Activated naive CD4-positive, alpha-beta T cell treated with anti-CD3 and anti-CD28 coated beads, Interleukin-2, amount 10 ng/mL, durations not matched to agents 7 days and 5 days (primary cell): ENCODE results near the gene SLC38A8.

Experiments
- CTCF ChIA-PET: fragments of 350-600 bp; sonication (Branson Sonifier 250); formaldehyde crosslinking; loops from one replicate; lab custom pipeline; 2021; ENCODE audit warnings: antibody characterized with exemption; lab: Charles Lee
- DNase-seq: peaks from one replicate; pipeline ENCODE4 v3.0.0-alpha.2; 2020
- H3K27ac Mint-ChIP-seq: one replicate; pipeline ENCODE4 v1.8.0; 2021; ENCODE audit warnings: mild to moderate bottlenecking, moderate library complexity, mixed read lengths
- H3K27me3 Mint-ChIP-seq: one replicate; pipeline ENCODE4 v1.8.0; 2021; ENCODE audit warnings: mild to moderate bottlenecking, mixed read lengths
- H3K36me3 Mint-ChIP-seq: one replicate; pipeline ENCODE4 v1.8.0; 2021; ENCODE audit warnings: mixed read lengths
- H3K4me1 Mint-ChIP-seq: one replicate; pipeline ENCODE4 v1.8.0; 2021; ENCODE audit warnings: mixed read lengths
- H3K4me3 Mint-ChIP-seq: one replicate; pipeline ENCODE4 v1.8.0; 2021; ENCODE audit warnings: mild to moderate bottlenecking, moderate library complexity, mixed read lengths
- H3K9me3 Mint-ChIP-seq: one replicate; pipeline ENCODE4 v1.8.0; 2021; ENCODE audit warnings: mixed read lengths

Gene SLC38A8

DNA sequence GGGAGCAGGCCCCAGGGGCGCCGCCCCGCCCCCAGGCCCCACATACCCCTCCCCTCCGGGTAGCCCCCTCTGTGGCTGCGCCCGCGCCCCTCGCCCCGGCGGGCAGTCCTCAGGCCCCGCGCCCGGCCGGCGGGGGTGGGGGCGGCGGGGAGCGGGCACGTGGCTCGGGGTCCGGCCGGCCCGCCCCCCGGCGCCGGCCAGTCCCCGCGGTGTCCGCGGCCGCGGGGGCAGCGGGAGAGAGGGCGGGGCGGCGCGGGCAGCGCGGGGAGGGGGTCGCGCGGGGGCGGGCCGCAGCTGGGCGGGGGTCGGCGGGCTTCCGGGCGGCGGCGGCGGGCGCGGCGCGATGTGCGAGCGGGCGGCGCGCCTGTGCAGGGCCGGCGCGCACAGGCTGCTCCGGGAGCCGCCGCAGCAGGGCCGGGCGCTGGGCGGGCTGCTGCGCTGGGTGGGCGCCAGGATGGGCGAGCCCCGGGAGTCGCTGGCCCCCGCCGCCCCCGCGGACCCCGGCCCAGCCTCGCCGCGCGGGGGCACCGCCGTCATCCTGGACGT is 74.2 kb downstream of the SLC38A8 start:
- Mint-ChIP-seq H3K4me3 (no peak overlapping the region), H3K4me1 (peaks cover 2% of the 10 kb centered on the region), H3K36me3 (no peaks in the 10 kb centered on the region), H3K27ac (no peak overlapping the region), H3K9me3 (no peaks in the 10 kb centered on the region), H3K27me3 (peaks cover 57% of the 10 kb centered on the region)
- no peak for DNase-seq
- CTCF ChIA-PET, result no interaction called here

DNA sequence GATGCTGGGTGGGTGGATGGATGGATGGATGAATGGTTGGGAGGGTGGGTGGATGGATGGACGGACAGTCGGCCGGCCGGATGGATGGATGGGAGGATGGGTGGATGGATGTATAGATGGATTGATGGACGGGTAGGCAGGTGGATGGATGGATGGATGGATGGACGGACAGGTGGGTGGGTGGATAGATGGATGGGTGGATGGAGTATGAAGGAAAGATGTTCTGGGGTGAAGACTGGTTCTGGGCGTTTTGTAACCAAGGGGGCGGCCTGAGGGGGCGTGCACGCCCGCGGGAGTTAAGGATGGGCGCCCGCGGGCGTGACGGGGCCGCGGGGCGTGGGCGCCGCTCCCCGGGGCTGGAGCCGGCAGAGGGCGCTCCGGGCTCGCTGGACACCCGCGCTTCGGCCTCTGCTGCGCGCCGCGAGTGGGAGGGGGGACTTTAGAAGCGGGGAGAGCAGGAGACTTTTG is 74.7 kb downstream of the SLC38A8 start, which contains the start of gene NECAB2:
Gene NECAB2 (plus strand): TSS at position 407 of the 468 bp plus-strand sequence. CDS start 405 bp downstream, outside the sequence.
- peaks cover 2% of the 10 kb centered on the region for H3K4me1 Mint-ChIP-seq
- H3K9me3 Mint-ChIP-seq, result no peaks in the 10 kb centered on the region
- H3K36me3 Mint-ChIP-seq, result no peaks in the 10 kb centered on the region
- peak; percentile 42 for DNase-seq
- CTCF ChIA-PET, result no interaction called here
- peaks cover 57% of the 10 kb centered on the region for H3K27me3 Mint-ChIP-seq
- no peak within 1 kb of the TSS for H3K27ac Mint-ChIP-seq
- no peak within 1 kb of the TSS for H3K4me3 Mint-ChIP-seq

DNA sequence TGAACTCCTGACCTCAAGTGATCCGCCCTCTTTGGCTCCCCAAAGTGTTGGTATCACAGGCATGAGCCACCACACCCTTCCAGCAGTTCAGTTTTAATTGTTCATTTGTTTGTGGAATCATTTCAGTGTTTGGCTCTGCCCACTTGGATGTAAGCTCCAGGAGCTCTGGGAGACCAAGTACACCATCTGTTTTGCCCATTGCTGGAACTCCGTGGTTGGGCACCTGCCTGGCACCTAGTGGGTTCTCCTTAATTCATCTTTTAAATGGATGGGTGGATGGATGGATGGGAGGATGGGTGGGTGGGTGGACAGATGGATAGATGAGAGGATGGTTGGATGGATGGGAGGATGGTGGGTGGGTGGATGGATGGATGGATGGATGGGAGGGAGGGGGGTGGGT is 75.5 kb downstream of the SLC38A8 start:
- Mint-ChIP-seq H3K36me3 (no peaks in the 10 kb centered on the region), H3K27ac (no peak overlapping the region), H3K4me3 (no peak overlapping the region), H3K9me3 (no peaks in the 10 kb centered on the region), H3K27me3 (peaks cover 53% of the 10 kb centered on the region), H3K4me1 (peaks cover 2% of the 10 kb centered on the region)
- CTCF ChIA-PET, result interaction anchor here (1.2 kb wide), 1 partner anchor 14 kb away, joined by 4 read pairs; the partner anchor contains the start of gene OSGIN1
- no peak for DNase-seq

DNA sequence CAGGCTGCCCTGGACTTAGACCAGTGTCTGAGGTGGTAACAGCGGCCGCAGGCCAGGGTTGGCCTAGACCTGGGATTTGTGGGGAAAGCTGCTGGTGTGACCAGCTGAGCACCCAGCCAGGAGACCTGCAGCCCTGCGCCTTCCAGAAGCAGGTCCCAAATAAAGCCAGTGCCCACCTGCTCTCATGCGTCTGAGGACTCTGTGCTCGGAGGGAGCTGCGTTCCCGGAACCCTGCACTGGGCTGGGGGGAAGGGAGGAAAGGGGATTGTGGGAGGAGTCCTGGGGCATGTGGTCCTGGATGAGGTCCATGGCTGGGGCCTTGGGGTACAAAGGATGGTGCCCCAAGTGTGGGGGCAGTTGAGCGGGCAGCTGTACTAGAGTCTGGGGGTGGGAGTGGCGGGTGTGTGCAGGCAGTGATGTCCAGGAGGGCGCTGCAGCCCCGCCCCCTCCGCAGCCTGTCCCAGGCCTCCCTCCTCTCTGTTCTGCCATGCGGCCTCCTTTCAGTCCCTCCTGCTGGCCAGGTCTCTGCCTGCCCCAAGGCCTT is 76.4 kb downstream of the SLC38A8 start:
- no peak overlapping the region for H3K27ac Mint-ChIP-seq
- peaks cover 46% of the 10 kb centered on the region for H3K27me3 Mint-ChIP-seq
- no peaks in the 10 kb centered on the region for H3K36me3 Mint-ChIP-seq
- no peak overlapping the region for H3K4me3 Mint-ChIP-seq
- CTCF ChIA-PET, result interaction anchor here (1.2 kb wide), 1 partner anchor 13 kb away, joined by 4 read pairs; the partner anchor contains the start of gene OSGIN1
- H3K4me1 Mint-ChIP-seq, result peaks cover 2% of the 10 kb centered on the region
- DNase-seq, result no peak
- no peaks in the 10 kb centered on the region for H3K9me3 Mint-ChIP-seq

DNA sequence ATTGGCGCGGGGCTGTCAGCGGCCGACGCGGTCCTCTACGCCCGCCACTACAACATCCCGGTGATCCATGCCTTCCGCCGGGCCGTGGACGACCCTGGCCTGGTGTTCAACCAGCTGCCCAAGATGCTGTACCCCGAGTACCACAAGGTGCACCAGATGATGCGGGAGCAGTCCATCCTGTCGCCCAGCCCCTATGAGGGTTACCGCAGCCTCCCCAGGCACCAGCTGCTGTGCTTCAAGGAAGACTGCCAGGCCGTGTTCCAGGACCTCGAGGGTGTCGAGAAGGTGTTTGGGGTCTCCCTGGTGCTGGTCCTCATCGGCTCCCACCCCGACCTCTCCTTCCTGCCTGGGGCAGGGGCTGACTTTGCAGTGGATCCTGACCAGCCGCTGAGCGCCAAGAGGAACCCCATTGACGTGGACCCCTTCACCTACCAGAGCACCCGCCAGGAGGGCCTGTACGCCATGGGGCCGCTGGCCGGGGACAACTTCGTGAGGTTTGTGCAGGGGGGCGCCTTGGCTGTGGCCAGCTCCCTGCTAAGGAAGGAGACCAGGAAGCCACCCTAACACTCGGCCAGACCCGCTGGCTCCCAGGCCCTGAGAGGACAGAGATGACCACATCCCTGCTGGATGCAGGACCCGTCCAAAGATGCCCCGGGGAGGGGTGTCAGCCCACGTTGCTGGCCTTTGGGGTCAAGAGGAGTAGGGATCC is 77.0 kb downstream of the SLC38A8 start:
- CTCF ChIA-PET, result interaction anchor here (0.6 kb wide), 1 partner anchor 346 kb away, joined by 3 read pairs; no protein-coding TSS in a partner anchor
- DNase-seq, result no peak
- Mint-ChIP-seq H3K9me3 (no peaks in the 10 kb centered on the region), H3K27ac (no peak overlapping the region), H3K4me3 (no peak overlapping the region), H3K27me3 (peaks cover 41% of the 10 kb centered on the region), H3K4me1 (peaks cover 2% of the 10 kb centered on the region), H3K36me3 (no peaks in the 10 kb centered on the region)

DNA sequence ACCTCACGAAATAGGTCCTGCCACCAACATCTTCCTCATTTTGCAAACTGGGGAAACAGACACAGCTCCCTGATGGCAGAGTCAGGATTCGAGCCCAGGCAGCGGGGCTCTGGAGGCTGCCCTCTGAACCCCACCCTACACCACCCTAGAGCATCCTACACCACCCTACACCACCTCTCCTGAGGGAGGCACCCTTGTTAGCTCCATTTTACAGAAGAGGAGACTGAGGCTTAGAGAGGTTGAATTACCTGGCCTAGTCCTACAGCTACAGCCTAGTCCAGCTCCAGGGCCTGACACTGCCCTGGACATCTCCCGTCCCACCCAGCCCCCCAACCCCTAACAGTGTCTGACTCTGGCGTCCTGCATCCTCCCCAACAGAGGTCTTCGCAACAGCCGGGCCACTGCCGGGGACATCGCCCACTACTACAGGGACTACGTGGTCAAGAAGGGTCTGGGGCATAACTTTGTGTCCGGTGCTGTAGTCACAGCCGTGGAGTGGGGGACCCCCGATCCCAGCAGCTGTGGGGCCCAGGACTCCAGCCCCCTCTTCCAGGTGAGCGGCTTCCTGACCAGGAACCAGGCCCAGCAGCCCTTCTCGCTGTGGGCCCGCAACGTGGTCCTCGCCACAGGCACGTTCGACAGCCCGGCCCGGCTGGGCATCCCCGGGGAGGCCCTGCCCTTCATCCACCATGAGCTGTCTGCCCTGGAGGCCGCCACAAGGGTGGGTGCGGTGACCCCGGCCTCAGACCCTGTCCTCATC is 77.7 kb downstream of the SLC38A8 start:
- no peak for DNase-seq
- CTCF ChIA-PET, result interaction anchor here (0.6 to 0.9 kb wide), 3 partner anchors 38 to 347 kb away, joined by 3 read pairs; no protein-coding TSS in a partner anchor
- Mint-ChIP-seq H3K4me3 (no peak overlapping the region), H3K9me3 (no peaks in the 10 kb centered on the region), H3K36me3 (no peaks in the 10 kb centered on the region), H3K27me3 (peaks cover 34% of the 10 kb centered on the region), H3K4me1 (peaks cover 2% of the 10 kb centered on the region), H3K27ac (no peak overlapping the region)

DNA sequence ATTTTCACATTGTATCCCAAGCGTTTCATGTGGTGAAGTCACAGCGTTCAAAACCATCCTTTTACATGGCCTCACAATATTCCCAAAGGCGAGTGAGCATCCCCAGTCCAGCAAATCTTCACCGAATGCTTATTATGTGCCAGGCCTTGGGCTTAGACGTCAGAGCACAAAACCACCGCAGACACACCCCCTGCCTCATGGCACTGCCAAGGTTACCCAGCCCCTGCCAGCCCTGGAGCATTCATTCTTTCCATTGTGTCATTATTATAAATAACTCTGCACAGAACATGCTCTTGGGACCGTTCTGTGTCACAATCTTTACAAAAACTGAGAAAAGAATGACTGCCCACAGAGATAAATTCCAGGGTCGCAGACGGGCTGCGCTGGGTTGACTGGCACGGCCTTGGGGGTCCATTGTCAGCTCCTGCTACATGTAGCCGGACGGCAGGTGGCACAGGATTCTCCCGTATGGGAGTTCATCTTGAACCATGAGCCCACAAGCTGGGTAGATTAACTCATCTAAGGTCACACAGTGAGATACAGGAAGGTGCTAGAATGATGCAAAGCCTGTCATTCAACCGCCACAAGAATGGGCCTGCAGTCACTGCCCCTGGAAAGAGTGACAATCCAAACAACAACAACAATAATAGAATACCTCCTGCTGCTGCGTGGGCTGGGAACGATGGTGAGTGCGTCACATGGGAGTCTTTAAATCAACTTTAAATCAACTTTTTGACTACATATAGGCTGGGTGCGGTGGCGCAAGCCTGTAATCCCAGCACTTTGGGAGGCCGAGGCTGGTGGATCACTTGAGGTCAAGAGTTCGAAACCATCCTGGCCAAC is 79.1 kb downstream of the SLC38A8 start:
- no peak overlapping the region for H3K27ac Mint-ChIP-seq
- CTCF ChIA-PET, result no interaction called here
- H3K27me3 Mint-ChIP-seq, result peaks cover 22% of the 10 kb centered on the region
- no peak overlapping the region for H3K4me3 Mint-ChIP-seq
- H3K9me3 Mint-ChIP-seq, result no peaks in the 10 kb centered on the region
- peaks cover 2% of the 10 kb centered on the region for H3K4me1 Mint-ChIP-seq
- DNase-seq, result no peak
- H3K36me3 Mint-ChIP-seq, result no peaks in the 10 kb centered on the region

DNA sequence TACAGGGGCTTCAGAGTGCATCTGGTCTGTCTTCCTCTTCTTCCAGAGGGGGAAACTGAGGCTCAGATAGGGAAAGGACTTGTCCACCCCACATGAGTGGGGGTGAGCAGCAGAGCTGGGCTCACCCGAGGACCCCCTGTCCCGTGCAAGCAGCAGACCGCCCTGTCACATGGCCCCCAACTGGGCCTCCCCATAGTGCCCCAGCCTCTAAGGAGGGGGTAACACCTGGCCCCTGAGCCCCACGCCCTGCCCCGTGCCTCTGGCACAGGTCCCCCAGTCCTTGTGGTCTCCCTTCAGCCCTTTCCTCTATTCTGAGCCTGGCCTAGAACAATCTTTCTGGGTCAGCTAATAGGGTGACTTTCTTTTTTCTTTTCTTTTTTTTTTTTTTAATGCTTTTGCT is 81.0 kb downstream of the SLC38A8 start:
- CTCF ChIA-PET, result interaction anchor here (0.8 to 1.4 kb wide), 3 partner anchors 8 to 123 kb away, joined by 3 to 5 read pairs (median 3); partner anchors contain the start of gene OSGIN1
- no peak overlapping the region for H3K27ac Mint-ChIP-seq
- no peaks in the 10 kb centered on the region for H3K4me1 Mint-ChIP-seq
- no peaks in the 10 kb centered on the region for H3K36me3 Mint-ChIP-seq
- no peak overlapping the region for H3K4me3 Mint-ChIP-seq
- H3K9me3 Mint-ChIP-seq, result no peaks in the 10 kb centered on the region
- DNase-seq, result no peak
- H3K27me3 Mint-ChIP-seq, result peaks cover 14% of the 10 kb centered on the region

DNA sequence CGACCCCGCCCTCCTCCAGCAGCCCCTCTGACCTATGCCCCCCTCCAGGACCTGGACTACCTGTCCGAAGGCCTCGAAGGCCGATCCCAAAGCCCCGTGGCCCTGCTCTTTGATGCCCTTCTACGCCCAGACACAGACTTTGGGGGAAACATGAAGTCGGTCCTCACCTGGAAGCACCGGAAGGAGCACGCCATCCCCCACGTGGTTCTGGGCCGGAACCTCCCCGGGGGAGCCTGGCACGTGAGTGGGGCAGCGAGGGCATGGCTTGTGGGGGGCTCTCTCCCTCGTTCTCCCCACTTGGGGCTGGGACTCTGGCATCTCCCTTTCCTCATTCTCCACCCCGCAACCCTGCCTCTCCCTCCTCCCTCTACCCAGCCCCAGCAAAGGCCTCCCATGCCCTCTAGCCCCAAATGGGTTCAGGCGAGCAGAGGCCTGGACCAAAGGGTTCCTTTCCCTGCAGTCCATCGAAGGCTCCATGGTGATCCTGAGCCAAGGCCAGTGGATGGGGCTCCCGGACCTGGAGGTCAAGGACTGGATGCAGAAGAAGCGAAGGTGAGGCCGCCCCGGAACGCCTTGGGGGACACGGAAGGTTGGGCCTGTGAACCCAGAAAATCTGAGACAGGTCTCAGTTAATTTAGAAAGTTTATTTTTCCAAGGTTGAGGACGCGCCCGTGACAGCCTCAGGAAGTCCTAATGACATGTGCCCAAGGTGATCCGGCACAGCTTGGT is 81.9 kb downstream of the SLC38A8 start:
- no peaks in the 10 kb centered on the region for H3K4me1 Mint-ChIP-seq
- CTCF ChIA-PET, result interaction anchor here (1.1 to 1.4 kb wide), 2 partner anchors 34 to 69 kb away, joined by 3 to 5 read pairs; no protein-coding TSS in a partner anchor
- no peak for DNase-seq
- H3K9me3 Mint-ChIP-seq, result no peaks in the 10 kb centered on the region
- peaks cover 14% of the 10 kb centered on the region for H3K27me3 Mint-ChIP-seq
- H3K36me3 Mint-ChIP-seq, result no peaks in the 10 kb centered on the region
- no peak overlapping the region for H3K27ac Mint-ChIP-seq
- no peak overlapping the region for H3K4me3 Mint-ChIP-seq
